SK-N-MC (cell line): ENCODE results near the gene RNASE1.

Experiments
- EZH2 ChIP-seq: fragments of 200-600 bp; sonication (generic); IDR thresholded peaks from one replicate; pipeline ENCODE4 v1.6.1; 2017; ENCODE audit warnings: antibody characterized with exemption
- POLR2AphosphoS5 ChIP-seq: IDR thresholded peaks from 2 replicates; pipeline ENCODE4 v1.6.1; 2012; ENCODE audit warnings: mild to moderate bottlenecking, low read depth, low read length, borderline replicate concordance

GRCh38 chr14:20848316-20848954, 45.8 kb upstream of the RNASE1 start:
- TF ChIP-seq POLR2AphosphoS5, result no peak
- no peak for TF ChIP-seq EZH2
